ENCODE measurements around the gene ATG16L1. TPM values are rescaled to one million over a fixed set of nuclear protein-coding genes. Genes with fewer than 3 reads are reported as not detected.

Gene ATG16L1
- total RNA-seq, 1 experiment from 2014 or later = 42.0 TPM

DNA sequence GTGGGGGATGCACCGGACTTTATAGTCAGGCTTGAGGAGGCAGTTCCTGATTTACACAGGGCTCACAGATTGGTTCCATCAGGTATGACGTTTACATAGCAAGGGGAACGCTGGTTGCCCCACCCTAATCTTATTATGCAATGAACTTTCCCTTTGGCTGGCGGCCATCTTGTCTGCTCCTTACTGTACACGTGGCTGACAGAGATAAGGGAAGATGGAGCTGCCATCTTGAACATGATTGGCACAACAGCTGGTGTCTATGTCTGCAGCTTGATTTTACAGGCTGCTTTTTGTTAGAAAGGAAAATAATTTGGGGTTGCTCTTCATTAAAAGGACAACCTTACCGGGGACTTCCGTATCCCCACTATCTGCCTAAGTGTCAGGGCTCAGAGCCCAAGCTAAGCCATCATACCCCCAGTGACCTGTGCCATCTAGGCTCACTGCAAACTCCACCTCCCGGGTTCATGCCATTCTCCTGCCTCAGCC is 33.5 kb upstream of the ATG16L1 start:
- Histone ChIP-seq H2BK120ac (ENCODE audit: low read depth, low read length, poor library complexity, severe bottlenecking) (no peak overlapping the region), H3K56ac (ENCODE audit: insufficient read length, low read depth, low read length) (no peak overlapping the region), H2BK20ac (ENCODE audit: low read depth, low read length, poor library complexity, severe bottlenecking) (no peak overlapping the region), H2AFZ (ENCODE audit: low read length) (no peak overlapping the region), H3K9me3 (ENCODE audit: control insufficient read depth, low read depth, low read length) (no peaks in the 10 kb centered on the region), H3K79me2 (ENCODE audit: insufficient read depth, low read length) (no peaks in the 10 kb centered on the region), H4K8ac (replicated peaks; ENCODE audit: insufficient read length, low read depth, low read length) (no peak overlapping the region), H3K27ac (ENCODE audit: insufficient read length, low read depth, low read length) (no peak overlapping the region), H3K4me1 (ENCODE audit: insufficient read depth, low read length) (no peaks in the 10 kb centered on the region), H2AK5ac (ENCODE audit: insufficient read length, low read length) (no peak overlapping the region), H2BK15ac (ENCODE audit: low read depth, low read length) (no peak overlapping the region), H3K27me3 (ENCODE audit: insufficient read depth, low read length) (no peaks in the 10 kb centered on the region), H3K9ac (ENCODE audit: extremely low read depth, insufficient read length, low read length) (no peak overlapping the region), H3K4ac (ENCODE audit: low read depth, low read length) (no peak overlapping the region), H3T11ph (ENCODE audit: low read length) (no peak overlapping the region), H2BK5ac (ENCODE audit: insufficient read length, low read length) (no peak overlapping the region), H4K20me1 (ENCODE audit: control insufficient read depth, insufficient read depth, insufficient read length) (no peaks in the 10 kb centered on the region), H3K18ac (ENCODE audit: insufficient read length, low read depth, low read length) (no peak overlapping the region), H2BK12ac (ENCODE audit: insufficient read length, low read depth, low read length) (no peak overlapping the region), H3K14ac (ENCODE audit: insufficient read depth, low read length) (no peak overlapping the region), H4K5ac (ENCODE audit: insufficient read length, low read depth, low read length) (no peak overlapping the region), H3K23me2 (ENCODE audit: insufficient read length, low read depth, low read length, poor library complexity, severe bottlenecking) (no peaks in the 10 kb centered on the region), H3K4me2 (ENCODE audit: insufficient read depth, insufficient read length, low read length) (no peak overlapping the region), H4K91ac (ENCODE audit: insufficient read length, low read depth, low read length) (no peak overlapping the region), H3K23ac (ENCODE audit: insufficient read length, low read depth, low read length) (no peak overlapping the region), H3K79me1 (ENCODE audit: insufficient read depth, low read depth, low read length, poor library complexity, severe bottlenecking) (no peaks in the 10 kb centered on the region)
- Mint-ChIP-seq H3K4me1 (peaks cover 3 to 7% of the 10 kb centered on the region in 2 experiments; a peak in 3 of 4 replicates), H3K27me3 (ENCODE audit: low read depth) (peaks cover 2% of the 10 kb centered on the region), H3K4me3 (no peak overlapping the region), H3K36me3 (ENCODE audit: insufficient read depth in 1 of 3, low read depth in 3 of 3) (no peaks in the 10 kb centered on the region), H3K27ac (no peak overlapping the region), H3K9me3 (no peaks in the 10 kb centered on the region)
- TF ChIP-seq CTCF (conservative IDR thresholded peaks at IDR 0.05) = no peak
- no CpG with 5 or more reads among the region's 8 CpGs for WGBS (ENCODE audit: extremely low coverage, insufficient read length, low lambda C conversion rate)
- no peak for DNase-seq

Data from H9 (cell line).